ENCODE measurements around the gene C1orf21. TPM values are rescaled to one million over a fixed set of nuclear protein-coding genes. Genes with fewer than 3 reads are reported as not detected.

Gene C1orf21
- total RNA-seq, 2 donors from 2014 or later: 8.3 to 10.2 TPM

DNA sequence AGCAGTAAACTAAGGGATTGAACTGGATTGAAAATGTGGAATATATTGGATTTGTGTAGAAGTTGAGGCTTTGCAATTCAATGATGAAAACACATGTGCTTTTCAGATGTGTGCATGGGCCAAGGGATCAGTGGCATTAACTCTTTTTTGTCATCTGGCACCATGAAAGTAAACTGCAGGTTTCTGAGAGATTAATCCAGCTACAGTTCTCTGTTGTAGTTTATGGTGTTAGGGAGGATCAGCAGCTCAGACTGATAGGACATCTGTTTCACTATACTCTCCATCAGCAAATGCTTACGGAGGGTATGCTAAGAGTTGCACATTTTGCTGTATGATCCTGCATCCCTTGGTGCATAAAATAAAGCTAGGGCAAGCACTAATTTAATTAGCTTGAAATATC is 82.6 kb downstream of the C1orf21 start:
- Histone ChIP-seq H3K36me3 (replicated peaks in 1 of 2; ENCODE audit: insufficient read depth in 1 of 2, low read depth in 2 of 2) (no peaks in the 10 kb centered on the region), H3K9me3 (no peaks in the 10 kb centered on the region), H3K27me3 (no peaks in the 10 kb centered on the region), H3K4me3 (no peak overlapping the region), H3K4me1 (no peaks in the 10 kb centered on the region), H3K27ac (no peak overlapping the region)
- TF ChIP-seq, protein P1, sequence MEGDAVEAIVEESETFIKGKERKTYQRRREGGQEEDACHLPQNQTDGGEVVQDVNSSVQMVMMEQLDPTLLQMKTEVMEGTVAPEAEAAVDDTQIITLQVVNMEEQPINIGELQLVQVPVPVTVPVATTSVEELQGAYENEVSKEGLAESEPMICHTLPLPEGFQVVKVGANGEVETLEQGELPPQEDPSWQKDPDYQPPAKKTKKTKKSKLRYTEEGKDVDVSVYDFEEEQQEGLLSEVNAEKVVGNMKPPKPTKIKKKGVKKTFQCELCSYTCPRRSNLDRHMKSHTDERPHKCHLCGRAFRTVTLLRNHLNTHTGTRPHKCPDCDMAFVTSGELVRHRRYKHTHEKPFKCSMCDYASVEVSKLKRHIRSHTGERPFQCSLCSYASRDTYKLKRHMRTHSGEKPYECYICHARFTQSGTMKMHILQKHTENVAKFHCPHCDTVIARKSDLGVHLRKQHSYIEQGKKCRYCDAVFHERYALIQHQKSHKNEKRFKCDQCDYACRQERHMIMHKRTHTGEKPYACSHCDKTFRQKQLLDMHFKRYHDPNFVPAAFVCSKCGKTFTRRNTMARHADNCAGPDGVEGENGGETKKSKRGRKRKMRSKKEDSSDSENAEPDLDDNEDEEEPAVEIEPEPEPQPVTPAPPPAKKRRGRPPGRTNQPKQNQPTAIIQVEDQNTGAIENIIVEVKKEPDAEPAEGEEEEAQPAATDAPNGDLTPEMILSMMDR (IDR thresholded peaks at IDR 0.05): no peak
- TF ChIP-seq POLR2A (IDR thresholded peaks at IDR 0.05): no peak
- no peak for ATAC-seq
- 88 to 100% methylated on average over 1 of the region's 1 CpG for WGBS, 2 donors
- intact Hi-C loops (cut with DNase I): no loop called here
- no peak for DNase-seq

DNA sequence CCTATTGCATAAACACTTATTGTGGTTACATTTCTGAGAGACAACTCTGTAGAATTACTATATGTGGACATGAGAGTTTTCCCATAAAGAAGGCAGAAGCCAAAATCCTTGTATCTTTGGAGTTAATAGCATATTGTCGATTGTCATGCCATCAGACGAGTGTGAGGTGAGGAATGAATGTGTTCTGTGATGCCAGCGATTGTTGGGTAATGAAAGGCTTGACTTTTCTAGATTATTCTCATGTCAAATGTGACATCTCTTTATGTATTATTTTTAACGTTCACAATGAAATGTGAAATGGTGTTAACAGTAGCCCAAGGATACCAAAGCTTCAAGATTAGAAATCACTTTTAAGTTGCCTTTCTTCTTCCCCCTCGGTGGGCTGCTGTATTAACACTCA is 84.9 kb downstream of the C1orf21 start:
- H3K4me3 ChIP-seq: no peak overlapping the region
- no peaks in the 10 kb centered on the region for H3K27me3 ChIP-seq
- H3K27ac ChIP-seq: no peak overlapping the region
- no peaks in the 10 kb centered on the region for H3K36me3 ChIP-seq (replicated peaks in 1 of 2; ENCODE audit: insufficient read depth in 1 of 2, low read depth in 2 of 2)
- DNase-seq: no peak
- H3K9me3 ChIP-seq: no peaks in the 10 kb centered on the region
- intact Hi-C loops (cut with DNase I): no loop called here
- H3K4me1 ChIP-seq: no peaks in the 10 kb centered on the region
- 77 to 80% methylated on average over 5 of the region's 5 CpGs for WGBS, 2 donors
- ATAC-seq: no peak
- TF ChIP-seq, protein P1 (IDR thresholded peaks at IDR 0.05): no peak
- no peak for TF ChIP-seq POLR2A (IDR thresholded peaks at IDR 0.05)

DNA sequence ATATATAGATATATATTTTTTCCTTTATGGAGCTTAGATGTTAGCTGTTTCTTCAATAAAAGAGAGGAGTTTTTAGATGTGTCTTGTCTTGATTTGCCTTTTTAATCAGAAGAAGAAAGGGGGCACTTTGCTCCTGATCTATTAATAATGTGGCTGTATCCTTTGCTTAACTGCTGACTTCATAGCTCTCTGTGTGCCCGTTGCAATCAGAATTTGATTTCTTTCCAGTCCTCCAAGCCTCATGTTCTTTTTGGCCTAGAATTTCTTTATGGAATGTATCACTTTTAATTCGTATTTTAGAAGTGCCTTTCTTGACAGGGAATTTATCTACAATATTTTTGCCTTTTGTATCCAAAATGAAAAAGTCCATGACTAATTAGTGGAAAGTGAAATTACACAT is 85.3 kb downstream of the C1orf21 start:
- Histone ChIP-seq H3K9me3 (no peaks in the 10 kb centered on the region), H3K4me3 (no peak overlapping the region), H3K36me3 (replicated peaks in 1 of 2; ENCODE audit: insufficient read depth in 1 of 2, low read depth in 2 of 2) (no peaks in the 10 kb centered on the region), H3K27ac (no peak overlapping the region), H3K4me1 (no peaks in the 10 kb centered on the region), H3K27me3 (no peaks in the 10 kb centered on the region)
- ATAC-seq (no peak), DNase-seq (no peak)
- 54% methylated on average over 2 of the region's 2 CpGs for WGBS, 2 donors
- TF ChIP-seq, protein P1 (IDR thresholded peaks at IDR 0.05): no peak
- no peak for TF ChIP-seq POLR2A (IDR thresholded peaks at IDR 0.05)
- intact Hi-C loops (cut with DNase I): no loop called here

DNA sequence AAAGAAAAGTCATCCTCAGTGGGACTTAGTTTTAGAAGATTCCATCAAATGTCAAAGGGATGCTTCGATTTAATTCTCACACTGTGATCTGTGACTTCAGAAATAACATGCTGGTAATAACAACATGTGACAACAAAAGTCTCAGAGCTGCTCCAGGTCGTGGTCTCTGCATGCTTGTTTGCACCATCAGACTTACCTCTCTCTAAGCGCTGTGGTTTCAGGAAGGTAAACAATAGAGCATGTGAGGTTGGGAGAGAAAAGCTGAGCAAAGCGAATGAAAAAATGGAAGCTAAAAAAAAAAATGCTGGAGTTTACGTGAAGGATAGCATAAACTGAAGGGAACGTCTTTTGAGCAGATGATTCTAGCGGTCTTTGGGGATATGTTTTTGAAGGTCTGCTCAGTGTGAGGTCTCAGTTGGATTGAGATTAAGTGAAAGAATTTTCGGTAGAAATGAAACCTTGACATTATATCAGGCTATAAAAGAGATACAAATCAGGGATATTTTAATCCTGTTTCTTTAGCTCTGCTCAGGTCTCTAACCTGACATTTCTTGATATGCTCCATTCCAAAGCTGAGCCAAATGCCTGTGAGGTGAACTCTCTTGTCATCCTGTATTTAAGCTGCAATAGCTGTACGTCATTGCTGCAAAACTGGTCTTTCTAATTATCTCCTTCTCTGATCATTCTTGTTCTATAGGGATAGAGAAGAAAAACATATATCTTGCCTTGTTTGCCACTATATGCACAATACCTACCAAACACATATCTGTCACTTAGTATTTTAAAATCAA is 86.5 kb downstream of the C1orf21 start:
- ATAC-seq (no peak), DNase-seq (no peak)
- Histone ChIP-seq H3K27me3 (no peaks in the 10 kb centered on the region), H3K9me3 (no peaks in the 10 kb centered on the region), H3K36me3 (replicated peaks in 1 of 2; ENCODE audit: insufficient read depth in 1 of 2, low read depth in 2 of 2) (no peaks in the 10 kb centered on the region), H3K27ac (no peak overlapping the region), H3K4me1 (no peaks in the 10 kb centered on the region), H3K4me3 (no peak overlapping the region)
- TF ChIP-seq, protein P1 (IDR thresholded peaks at IDR 0.05): no peak
- TF ChIP-seq POLR2A (IDR thresholded peaks at IDR 0.05): no peak
- intact Hi-C loops (cut with DNase I): no loop called here
- 85 to 89% methylated on average over 9 of the region's 9 CpGs for WGBS, 2 donors

DNA sequence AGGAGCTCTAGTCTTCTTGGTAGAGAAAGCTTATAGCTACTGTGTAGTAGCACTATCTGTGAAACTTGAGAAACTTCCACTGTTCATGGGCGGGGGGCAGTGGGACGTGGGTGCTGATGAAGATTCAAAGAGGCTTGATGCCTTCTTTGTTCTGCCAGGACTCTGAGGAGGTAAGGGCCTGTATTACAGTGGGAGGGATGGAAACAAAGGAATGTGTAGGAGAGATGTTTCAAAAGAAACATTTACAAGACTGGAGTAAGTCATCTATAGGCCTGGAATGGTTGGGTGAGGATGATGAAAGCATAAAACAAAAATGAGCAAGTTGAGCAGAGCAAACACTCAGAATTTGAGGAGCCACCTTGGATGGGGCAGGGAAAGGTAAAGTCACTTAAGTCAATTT is 89.4 kb downstream of the C1orf21 start:
- no peak overlapping the region for H3K4me3 ChIP-seq
- 82 to 92% methylated on average over 2 of the region's 2 CpGs for WGBS, 2 donors
- no peak for TF ChIP-seq POLR2A (IDR thresholded peaks at IDR 0.05)
- TF ChIP-seq, protein P1 (IDR thresholded peaks at IDR 0.05): no peak
- H3K4me1 ChIP-seq: no peaks in the 10 kb centered on the region
- DNase-seq (no peak), ATAC-seq (no peak)
- H3K27me3 ChIP-seq: no peaks in the 10 kb centered on the region
- no peak overlapping the region for H3K27ac ChIP-seq
- intact Hi-C loops (cut with DNase I): no loop called here
- H3K36me3 ChIP-seq (replicated peaks in 1 of 2; ENCODE audit: insufficient read depth in 1 of 2, low read depth in 2 of 2): no peaks in the 10 kb centered on the region
- H3K9me3 ChIP-seq: no peaks in the 10 kb centered on the region

Measured in body of pancreas (tissue), 4 donors.